Measurements from ENCODE around the gene TRABD2B. TPM values are rescaled to one million over a fixed set of nuclear protein-coding genes. Genes with fewer than 3 reads are reported as not detected.

Gene TRABD2B
- total and polyA plus RNA-seq, 2 experiments from 2014 or later = 1.6 to 2.0 TPM

DNA sequence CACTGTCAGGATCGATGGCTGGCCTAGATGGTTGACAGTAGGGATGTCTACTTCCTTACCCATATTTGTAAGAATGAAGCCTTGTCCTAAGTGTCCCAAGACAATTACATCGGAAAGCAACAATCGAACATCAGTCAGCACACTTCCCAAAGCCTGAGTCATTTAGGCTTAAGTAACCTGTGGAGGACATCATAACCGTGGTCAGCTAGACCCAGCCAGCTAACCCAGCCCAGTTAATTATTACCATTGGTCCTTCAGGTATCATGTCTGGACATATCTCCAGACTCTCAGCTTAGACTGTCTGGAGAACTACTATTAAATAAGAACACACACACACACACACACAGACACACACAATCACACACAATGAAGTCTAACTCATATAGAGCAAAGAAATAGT, 264.7 kb downstream of the TRABD2B start (continued):
- no peak for TF ChIP-seq CTCF (conservative IDR thresholded peaks at IDR 0.05; ENCODE audit: low read depth in 2 of 2)
- no peak for TF ChIP-seq NANOG (IDR thresholded peaks at IDR 0.05; ENCODE audit: borderline replicate concordance)
- TF ChIP-seq, protein P1, sequence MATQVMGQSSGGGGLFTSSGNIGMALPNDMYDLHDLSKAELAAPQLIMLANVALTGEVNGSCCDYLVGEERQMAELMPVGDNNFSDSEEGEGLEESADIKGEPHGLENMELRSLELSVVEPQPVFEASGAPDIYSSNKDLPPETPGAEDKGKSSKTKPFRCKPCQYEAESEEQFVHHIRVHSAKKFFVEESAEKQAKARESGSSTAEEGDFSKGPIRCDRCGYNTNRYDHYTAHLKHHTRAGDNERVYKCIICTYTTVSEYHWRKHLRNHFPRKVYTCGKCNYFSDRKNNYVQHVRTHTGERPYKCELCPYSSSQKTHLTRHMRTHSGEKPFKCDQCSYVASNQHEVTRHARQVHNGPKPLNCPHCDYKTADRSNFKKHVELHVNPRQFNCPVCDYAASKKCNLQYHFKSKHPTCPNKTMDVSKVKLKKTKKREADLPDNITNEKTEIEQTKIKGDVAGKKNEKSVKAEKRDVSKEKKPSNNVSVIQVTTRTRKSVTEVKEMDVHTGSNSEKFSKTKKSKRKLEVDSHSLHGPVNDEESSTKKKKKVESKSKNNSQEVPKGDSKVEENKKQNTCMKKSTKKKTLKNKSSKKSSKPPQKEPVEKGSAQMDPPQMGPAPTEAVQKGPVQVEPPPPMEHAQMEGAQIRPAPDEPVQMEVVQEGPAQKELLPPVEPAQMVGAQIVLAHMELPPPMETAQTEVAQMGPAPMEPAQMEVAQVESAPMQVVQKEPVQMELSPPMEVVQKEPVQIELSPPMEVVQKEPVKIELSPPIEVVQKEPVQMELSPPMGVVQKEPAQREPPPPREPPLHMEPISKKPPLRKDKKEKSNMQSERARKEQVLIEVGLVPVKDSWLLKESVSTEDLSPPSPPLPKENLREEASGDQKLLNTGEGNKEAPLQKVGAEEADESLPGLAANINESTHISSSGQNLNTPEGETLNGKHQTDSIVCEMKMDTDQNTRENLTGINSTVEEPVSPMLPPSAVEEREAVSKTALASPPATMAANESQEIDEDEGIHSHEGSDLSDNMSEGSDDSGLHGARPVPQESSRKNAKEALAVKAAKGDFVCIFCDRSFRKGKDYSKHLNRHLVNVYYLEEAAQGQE (IDR thresholded peaks at IDR 0.05; ENCODE audit: unreplicated experiment) = no peak

- Mint-ChIP-seq H3K27ac (no peak overlapping the region), H3K36me3 (ENCODE audit: low read depth) (no peaks in the 10 kb centered on the region), H3K27me3 (ENCODE audit: insufficient read depth, low read depth, poor library complexity) (no peaks in the 10 kb centered on the region), H3K4me3 (no peak overlapping the region), H3K4me1 (no peaks in the 10 kb centered on the region), H3K9me3 (no peaks in the 10 kb centered on the region)
- no peaks in the 10 kb centered on the region for H3K36me3 ChIP-seq (ENCODE audit: insufficient read depth)
- H3K9me2 ChIP-seq (ENCODE audit: insufficient read depth) = no peaks in the 10 kb centered on the region
- no peak overlapping the region for H3K27ac ChIP-seq (ENCODE audit: low read depth)
- DNase-seq (ENCODE audit: low spot score) = no peak
- no peaks in the 10 kb centered on the region for H4K20me1 ChIP-seq (replicated peaks; ENCODE audit: insufficient read depth)
- H3F3A ChIP-seq (replicated peaks; ENCODE audit: low read depth) = no peaks in the 10 kb centered on the region
- no peaks in the 10 kb centered on the region for H3K79me2 ChIP-seq (replicated peaks; ENCODE audit: insufficient read depth)
- H2AFZ ChIP-seq = no peak overlapping the region
- no peak overlapping the region for H3K4me2 ChIP-seq
- no peak overlapping the region for H3K4me3 ChIP-seq
- 0 out of 2 replicates have a peak, but pooled peaks cover 2% of the 10 kb centered on the region for H3K27me3 ChIP-seq (ENCODE audit: insufficient read depth)
- no peak for ATAC-seq
- H3K4me1 ChIP-seq (ENCODE audit: insufficient read depth) = no peaks in the 10 kb centered on the region
- TF ChIP-seq, protein P2, sequence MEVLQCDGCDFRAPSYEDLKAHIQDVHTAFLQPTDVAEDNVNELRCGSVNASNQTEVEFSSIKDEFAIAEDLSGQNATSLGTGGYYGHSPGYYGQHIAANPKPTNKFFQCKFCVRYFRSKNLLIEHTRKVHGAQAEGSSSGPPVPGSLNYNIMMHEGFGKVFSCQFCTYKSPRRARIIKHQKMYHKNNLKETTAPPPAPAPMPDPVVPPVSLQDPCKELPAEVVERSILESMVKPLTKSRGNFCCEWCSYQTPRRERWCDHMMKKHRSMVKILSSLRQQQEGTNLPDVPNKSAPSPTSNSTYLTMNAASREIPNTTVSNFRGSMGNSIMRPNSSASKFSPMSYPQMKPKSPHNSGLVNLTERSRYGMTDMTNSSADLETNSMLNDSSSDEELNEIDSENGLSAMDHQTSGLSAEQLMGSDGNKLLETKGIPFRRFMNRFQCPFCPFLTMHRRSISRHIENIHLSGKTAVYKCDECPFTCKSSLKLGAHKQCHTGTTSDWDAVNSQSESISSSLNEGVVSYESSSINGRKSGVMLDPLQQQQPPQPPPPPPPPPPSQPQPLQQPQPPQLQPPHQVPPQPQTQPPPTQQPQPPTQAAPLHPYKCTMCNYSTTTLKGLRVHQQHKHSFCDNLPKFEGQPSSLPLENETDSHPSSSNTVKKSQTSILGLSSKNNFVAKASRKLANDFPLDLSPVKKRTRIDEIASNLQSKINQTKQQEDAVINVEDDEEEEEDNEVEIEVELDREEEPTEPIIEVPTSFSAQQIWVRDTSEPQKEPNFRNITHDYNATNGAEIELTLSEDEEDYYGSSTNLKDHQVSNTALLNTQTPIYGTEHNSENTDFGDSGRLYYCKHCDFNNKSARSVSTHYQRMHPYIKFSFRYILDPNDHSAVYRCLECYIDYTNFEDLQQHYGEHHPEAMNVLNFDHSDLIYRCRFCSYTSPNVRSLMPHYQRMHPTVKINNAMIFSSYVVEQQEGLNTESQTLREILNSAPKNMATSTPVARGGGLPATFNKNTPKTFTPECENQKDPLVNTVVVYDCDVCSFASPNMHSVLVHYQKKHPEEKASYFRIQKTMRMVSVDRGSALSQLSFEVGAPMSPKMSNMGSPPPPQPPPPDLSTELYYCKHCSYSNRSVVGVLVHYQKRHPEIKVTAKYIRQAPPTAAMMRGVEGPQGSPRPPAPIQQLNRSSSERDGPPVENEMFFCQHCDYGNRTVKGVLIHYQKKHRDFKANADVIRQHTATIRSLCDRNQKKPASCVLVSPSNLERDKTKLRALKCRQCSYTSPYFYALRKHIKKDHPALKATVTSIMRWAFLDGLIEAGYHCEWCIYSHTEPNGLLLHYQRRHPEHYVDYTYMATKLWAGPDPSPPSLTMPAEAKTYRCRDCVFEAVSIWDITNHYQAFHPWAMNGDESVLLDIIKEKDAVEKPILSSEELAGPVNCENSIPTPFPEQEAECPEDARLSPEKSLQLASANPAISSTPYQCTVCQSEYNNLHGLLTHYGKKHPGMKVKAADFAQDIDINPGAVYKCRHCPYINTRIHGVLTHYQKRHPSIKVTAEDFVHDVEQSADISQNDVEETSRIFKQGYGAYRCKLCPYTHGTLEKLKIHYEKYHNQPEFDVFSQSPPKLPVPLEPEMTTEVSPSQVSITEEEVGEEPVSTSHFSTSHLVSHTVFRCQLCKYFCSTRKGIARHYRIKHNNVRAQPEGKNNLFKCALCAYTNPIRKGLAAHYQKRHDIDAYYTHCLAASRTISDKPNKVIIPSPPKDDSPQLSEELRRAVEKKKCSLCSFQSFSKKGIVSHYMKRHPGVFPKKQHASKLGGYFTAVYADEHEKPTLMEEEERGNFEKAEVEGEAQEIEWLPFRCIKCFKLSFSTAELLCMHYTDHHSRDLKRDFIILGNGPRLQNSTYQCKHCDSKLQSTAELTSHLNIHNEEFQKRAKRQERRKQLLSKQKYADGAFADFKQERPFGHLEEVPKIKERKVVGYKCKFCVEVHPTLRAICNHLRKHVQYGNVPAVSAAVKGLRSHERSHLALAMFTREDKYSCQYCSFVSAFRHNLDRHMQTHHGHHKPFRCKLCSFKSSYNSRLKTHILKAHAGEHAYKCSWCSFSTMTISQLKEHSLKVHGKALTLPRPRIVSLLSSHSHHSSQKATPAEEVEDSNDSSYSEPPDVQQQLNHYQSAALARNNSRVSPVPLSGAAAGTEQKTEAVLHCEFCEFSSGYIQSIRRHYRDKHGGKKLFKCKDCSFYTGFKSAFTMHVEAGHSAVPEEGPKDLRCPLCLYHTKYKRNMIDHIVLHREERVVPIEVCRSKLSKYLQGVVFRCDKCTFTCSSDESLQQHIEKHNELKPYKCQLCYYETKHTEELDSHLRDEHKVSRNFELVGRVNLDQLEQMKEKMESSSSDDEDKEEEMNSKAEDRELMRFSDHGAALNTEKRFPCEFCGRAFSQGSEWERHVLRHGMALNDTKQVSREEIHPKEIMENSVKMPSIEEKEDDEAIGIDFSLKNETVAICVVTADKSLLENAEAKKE (CRISPR knock-in tag; IDR thresholded peaks at IDR 0.05) = no peak
- TF ChIP-seq, protein P1 (IDR thresholded peaks at IDR 0.05; ENCODE audit: unreplicated experiment) = no peak
- TF ChIP-seq CTCF (conservative IDR thresholded peaks at IDR 0.05; ENCODE audit: low read depth in 2 of 2) = no peak
- TF ChIP-seq STAT1 (IDR thresholded peaks at IDR 0.05; ENCODE audit: unreplicated experiment) = no peak
- TF ChIP-seq POLR2AphosphoS5 (IDR thresholded peaks at IDR 0.05; ENCODE audit: low read depth) = no peak
Observed at GRCh38 chr1:47731730-47732129, 265.5 kb downstream of the TRABD2B start.
